ENCODE results near the gene PRKRIP1.

DNA sequence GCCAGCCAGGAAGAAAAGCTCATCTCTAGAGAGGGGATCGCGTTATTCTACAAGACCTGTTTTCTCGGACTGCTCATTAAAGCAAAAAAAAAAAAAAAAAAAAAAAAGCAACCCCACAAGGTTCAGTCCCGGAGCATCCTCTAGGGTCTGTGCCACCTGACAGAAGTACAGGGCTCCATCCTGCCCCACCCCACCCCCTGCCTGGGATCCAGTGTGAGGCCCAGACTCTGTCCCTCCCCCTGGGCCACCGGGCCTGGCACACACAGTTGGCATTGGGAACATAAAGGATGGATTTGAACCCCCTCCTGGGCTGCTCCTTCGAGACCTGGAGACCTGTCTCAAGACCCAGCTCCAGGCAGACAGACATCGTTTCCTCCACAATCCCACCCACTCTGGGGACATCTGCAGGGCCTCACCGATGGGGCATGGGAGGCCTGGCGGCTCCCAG lies 37.9 kb downstream of the PRKRIP1 start:
- TF ChIP-seq, protein P1, sequence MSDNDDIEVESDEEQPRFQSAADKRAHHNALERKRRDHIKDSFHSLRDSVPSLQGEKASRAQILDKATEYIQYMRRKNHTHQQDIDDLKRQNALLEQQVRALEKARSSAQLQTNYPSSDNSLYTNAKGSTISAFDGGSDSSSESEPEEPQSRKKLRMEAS (IDR thresholded peaks at IDR 0.05) = no peak
- TF ChIP-seq, protein P2, sequence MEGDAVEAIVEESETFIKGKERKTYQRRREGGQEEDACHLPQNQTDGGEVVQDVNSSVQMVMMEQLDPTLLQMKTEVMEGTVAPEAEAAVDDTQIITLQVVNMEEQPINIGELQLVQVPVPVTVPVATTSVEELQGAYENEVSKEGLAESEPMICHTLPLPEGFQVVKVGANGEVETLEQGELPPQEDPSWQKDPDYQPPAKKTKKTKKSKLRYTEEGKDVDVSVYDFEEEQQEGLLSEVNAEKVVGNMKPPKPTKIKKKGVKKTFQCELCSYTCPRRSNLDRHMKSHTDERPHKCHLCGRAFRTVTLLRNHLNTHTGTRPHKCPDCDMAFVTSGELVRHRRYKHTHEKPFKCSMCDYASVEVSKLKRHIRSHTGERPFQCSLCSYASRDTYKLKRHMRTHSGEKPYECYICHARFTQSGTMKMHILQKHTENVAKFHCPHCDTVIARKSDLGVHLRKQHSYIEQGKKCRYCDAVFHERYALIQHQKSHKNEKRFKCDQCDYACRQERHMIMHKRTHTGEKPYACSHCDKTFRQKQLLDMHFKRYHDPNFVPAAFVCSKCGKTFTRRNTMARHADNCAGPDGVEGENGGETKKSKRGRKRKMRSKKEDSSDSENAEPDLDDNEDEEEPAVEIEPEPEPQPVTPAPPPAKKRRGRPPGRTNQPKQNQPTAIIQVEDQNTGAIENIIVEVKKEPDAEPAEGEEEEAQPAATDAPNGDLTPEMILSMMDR (IDR thresholded peaks at IDR 0.05; ENCODE audit: low read depth, low read length, missing input control) = no peak
- TF ChIP-seq HNF4G (IDR thresholded peaks at IDR 0.05) (no peak), TAF1 (conservative IDR thresholded peaks at IDR 0.05) (no peak)
- TF ChIP-seq, protein P3, sequence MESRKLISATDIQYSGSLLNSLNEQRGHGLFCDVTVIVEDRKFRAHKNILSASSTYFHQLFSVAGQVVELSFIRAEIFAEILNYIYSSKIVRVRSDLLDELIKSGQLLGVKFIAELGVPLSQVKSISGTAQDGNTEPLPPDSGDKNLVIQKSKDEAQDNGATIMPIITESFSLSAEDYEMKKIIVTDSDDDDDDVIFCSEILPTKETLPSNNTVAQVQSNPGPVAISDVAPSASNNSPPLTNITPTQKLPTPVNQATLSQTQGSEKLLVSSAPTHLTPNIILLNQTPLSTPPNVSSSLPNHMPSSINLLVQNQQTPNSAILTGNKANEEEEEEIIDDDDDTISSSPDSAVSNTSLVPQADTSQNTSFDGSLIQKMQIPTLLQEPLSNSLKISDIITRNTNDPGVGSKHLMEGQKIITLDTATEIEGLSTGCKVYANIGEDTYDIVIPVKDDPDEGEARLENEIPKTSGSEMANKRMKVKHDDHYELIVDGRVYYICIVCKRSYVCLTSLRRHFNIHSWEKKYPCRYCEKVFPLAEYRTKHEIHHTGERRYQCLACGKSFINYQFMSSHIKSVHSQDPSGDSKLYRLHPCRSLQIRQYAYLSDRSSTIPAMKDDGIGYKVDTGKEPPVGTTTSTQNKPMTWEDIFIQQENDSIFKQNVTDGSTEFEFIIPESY (IDR thresholded peaks at IDR 0.05) = no peak

All from liver (tissue), 3 donors.